Measurements from ENCODE around the gene GPN3.
A peak's percentile ranks its signal among the peaks of the same experiment; 100 is the strongest.
"Not testable (repeated sequence)": the region's sequence is repeated elsewhere in the genome, so short reads cannot be mapped to it uniquely, and the experiment has no call there.

Gene GPN3

GRCh38 chr12:110449799-110450497 is 18.1 kb downstream of the GPN3 start, which contains the start of gene ARPC3:
Gene ARPC3 (minus strand): TSS chr12:110450337. CDS start chr12:110450260, 77 bp downstream.
- DNase-seq (ENCODE audit: low read depth, low spot score), result peak; percentile 93
- in situ Hi-C loops (cut with HindIII; ENCODE audit: low sequenced_read_pairs), result no loop called here
- peak; percentile 95 for TF ChIP-seq CTCF (IDR thresholded peaks at IDR 0.05; ENCODE audit: low read depth, low read length)
- H3K4me3 ChIP-seq (ENCODE audit: low read depth, low read length), result peak within 1 kb of the TSS; percentile 76

GRCh38 chr12:110444455-110444854 is 23.6 kb downstream of the GPN3 start:
- in situ Hi-C loops (cut with HindIII; ENCODE audit: low sequenced_read_pairs), result no loop called here
- TF ChIP-seq CTCF (IDR thresholded peaks at IDR 0.05; ENCODE audit: low read depth, low read length), result no peak
- DNase-seq (ENCODE audit: low read depth, low spot score), result no peak
- no peak overlapping the region for H3K4me3 ChIP-seq (ENCODE audit: low read depth, low read length)

- in situ Hi-C loops (cut with HindIII; ENCODE audit: low sequenced_read_pairs), result no loop called here
- DNase-seq (ENCODE audit: low read depth, low spot score), result no peak
- no peak for TF ChIP-seq CTCF (IDR thresholded peaks at IDR 0.05; ENCODE audit: low read depth, low read length)
- H3K4me3 ChIP-seq (ENCODE audit: low read depth, low read length), result no peak overlapping the region
These were observed 31.8 kb downstream of the GPN3 start for GRCh38 chr12:110436231-110436630.

- no peak for DNase-seq (ENCODE audit: low read depth, low spot score)
- in situ Hi-C loops (cut with HindIII; ENCODE audit: low sequenced_read_pairs), result no loop called here
- peak overlapping the region; percentile 41 for H3K4me3 ChIP-seq (ENCODE audit: low read depth, low read length)
- no peak for TF ChIP-seq CTCF (IDR thresholded peaks at IDR 0.05; ENCODE audit: low read depth, low read length)
These were observed 36.0 kb downstream of the GPN3 start for GRCh38 chr12:110431957-110432587.

- in situ Hi-C loops (cut with HindIII; ENCODE audit: low sequenced_read_pairs); DNase-seq (ENCODE audit: low read depth, low spot score); H3K4me3 ChIP-seq (ENCODE audit: low read depth, low read length): not testable (repeated sequence)
These were observed 38.4 kb downstream of the GPN3 start for GRCh38 chr12:110429676-110430075.

GRCh38 chr12:110426406-110426805 is 41.7 kb downstream of the GPN3 start:
- in situ Hi-C loops (cut with HindIII; ENCODE audit: low sequenced_read_pairs), result no loop called here
- H3K4me3 ChIP-seq (ENCODE audit: low read depth, low read length), result no peak overlapping the region
- no peak for TF ChIP-seq CTCF (IDR thresholded peaks at IDR 0.05; ENCODE audit: low read depth, low read length)
- no peak for DNase-seq (ENCODE audit: low read depth, low spot score)

- in situ Hi-C loops (cut with HindIII; ENCODE audit: low sequenced_read_pairs), result no loop called here
- DNase-seq (ENCODE audit: low read depth, low spot score), result no peak
- no peak for TF ChIP-seq CTCF (IDR thresholded peaks at IDR 0.05; ENCODE audit: low read depth, low read length)
- no peak overlapping the region for H3K4me3 ChIP-seq (ENCODE audit: low read depth, low read length)
These were observed 43.8 kb downstream of the GPN3 start for GRCh38 chr12:110424237-110424636.

All from astrocyte of the spinal cord (primary cell).